GM10847 (cell line): Measurements from ENCODE around the gene COPA.
A peak's percentile ranks its signal among the peaks of the same experiment; 100 is the strongest.

Source experiments
- POLR2A ChIP-seq: IDR thresholded peaks from 2 replicates; pipeline ENCODE4 v1.6.1; 2011; ENCODE audit not compliant: insufficient read length; ENCODE audit errors: extremely low read depth

Gene COPA

GRCh38 chr1:160264795-160265307, 78.2 kb downstream of the COPA start:
- TF ChIP-seq POLR2A: no peak

- peak; percentile 96 for TF ChIP-seq POLR2A
Measured at GRCh38 chr1:160261893-160262794, 80.9 kb downstream of the COPA start, which contains the start of gene DCAF8. TSS of gene DCAF8 (minus strand) at chr1:160262549. CDS start at chr1:160244008, 18,541 bp downstream.

GRCh38 chr1:160261556-160261892, 81.5 kb downstream of the COPA start:
- TF ChIP-seq POLR2A: no peak

GRCh38 chr1:160260406-160261382, 82.4 kb downstream of the COPA start:
- TF ChIP-seq POLR2A: no peak

GRCh38 chr1:160258177-160258798, 84.8 kb downstream of the COPA start:
- TF ChIP-seq POLR2A: no peak

- TF ChIP-seq POLR2A: no peak
Measured at GRCh38 chr1:160257411-160258015, 85.5 kb downstream of the COPA start.

GRCh38 chr1:160256396-160257046, 86.5 kb downstream of the COPA start:
- TF ChIP-seq POLR2A: no peak

- no peak for TF ChIP-seq POLR2A
Measured at GRCh38 chr1:160255781-160256300, 87.2 kb downstream of the COPA start.

- no peak for TF ChIP-seq POLR2A
Measured at GRCh38 chr1:160251687-160252526, 91.1 kb downstream of the COPA start.

- TF ChIP-seq POLR2A: no peak
Measured at GRCh38 chr1:160251011-160251410, 92.0 kb downstream of the COPA start.

- no peak for TF ChIP-seq POLR2A
Measured at GRCh38 chr1:160247053-160247452, 96.0 kb downstream of the COPA start.

GRCh38 chr1:160245434-160245833, 97.6 kb downstream of the COPA start:
- no peak for TF ChIP-seq POLR2A

GRCh38 chr1:160244209-160244608, 98.8 kb downstream of the COPA start:
- TF ChIP-seq POLR2A: no peak

GRCh38 chr1:160243767-160244166, 99.3 kb downstream of the COPA start:
- TF ChIP-seq POLR2A: no peak
